ENCODE results near the gene DCUN1D3.

DNA sequence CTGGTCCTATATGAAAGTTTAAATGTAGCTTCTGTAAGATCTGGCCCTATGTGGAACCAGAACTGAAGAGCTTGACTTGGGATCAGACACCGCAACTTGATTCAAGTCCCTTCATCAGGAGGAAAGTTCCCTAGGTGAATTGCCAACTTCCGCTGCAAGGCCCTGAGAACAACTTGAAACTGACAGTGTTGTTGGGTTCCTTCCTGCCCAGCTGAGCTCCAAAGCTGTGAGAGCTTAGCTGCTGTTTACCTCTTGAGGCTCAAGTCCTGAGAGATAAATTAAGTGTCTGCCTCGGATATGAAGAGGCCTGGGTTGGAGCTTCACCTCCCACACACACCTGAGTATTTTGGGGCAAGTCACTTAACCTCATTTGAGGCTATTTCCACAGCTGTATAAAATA lies 49.2 kb downstream of the DCUN1D3 start:
- TF ChIP-seq, protein P1, sequence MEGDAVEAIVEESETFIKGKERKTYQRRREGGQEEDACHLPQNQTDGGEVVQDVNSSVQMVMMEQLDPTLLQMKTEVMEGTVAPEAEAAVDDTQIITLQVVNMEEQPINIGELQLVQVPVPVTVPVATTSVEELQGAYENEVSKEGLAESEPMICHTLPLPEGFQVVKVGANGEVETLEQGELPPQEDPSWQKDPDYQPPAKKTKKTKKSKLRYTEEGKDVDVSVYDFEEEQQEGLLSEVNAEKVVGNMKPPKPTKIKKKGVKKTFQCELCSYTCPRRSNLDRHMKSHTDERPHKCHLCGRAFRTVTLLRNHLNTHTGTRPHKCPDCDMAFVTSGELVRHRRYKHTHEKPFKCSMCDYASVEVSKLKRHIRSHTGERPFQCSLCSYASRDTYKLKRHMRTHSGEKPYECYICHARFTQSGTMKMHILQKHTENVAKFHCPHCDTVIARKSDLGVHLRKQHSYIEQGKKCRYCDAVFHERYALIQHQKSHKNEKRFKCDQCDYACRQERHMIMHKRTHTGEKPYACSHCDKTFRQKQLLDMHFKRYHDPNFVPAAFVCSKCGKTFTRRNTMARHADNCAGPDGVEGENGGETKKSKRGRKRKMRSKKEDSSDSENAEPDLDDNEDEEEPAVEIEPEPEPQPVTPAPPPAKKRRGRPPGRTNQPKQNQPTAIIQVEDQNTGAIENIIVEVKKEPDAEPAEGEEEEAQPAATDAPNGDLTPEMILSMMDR (optimal IDR thresholded peaks at IDR 0.05 in 1 of 3, IDR thresholded peaks at IDR 0.05 in 1 of 3, conservative IDR thresholded peaks at IDR 0.05 in 1 of 3; ENCODE audit: extremely low read depth in 1 of 3, insufficient read depth in 2 of 3, low read length in 3 of 3): no peak
- TF ChIP-seq EZH2 (IDR thresholded peaks at IDR 0.05; ENCODE audit: low read length): no peak

Data from keratinocyte (primary cell).